IMR-90 (cell line): ENCODE data around the gene SCAF4. TPM values are rescaled to one million over a fixed set of nuclear protein-coding genes. Genes with fewer than 3 reads are reported as not detected.

Experiments used
- ATAC-seq: fragments of 200-7000 bp; cut with Tn5 transposase; 2 replicates; pipeline ENCODE4 v1.9.1; 2020; ENCODE audit warnings: low read depth, mild to moderate bottlenecking, moderate library complexity
- BruUV-seq: library from RNA; stranded (reverse); fragments of 400-500 nt; replicated peaks from 2 replicates; lab custom pipeline; 2021; lab: Mats Ljungman, UMichigan
- CTCF ChIA-PET: fragments of 300-600 bp; formaldehyde crosslinking; extraction: SDS; loops from one replicate; lab custom pipeline; 2021; ENCODE audit warnings: antibody characterized with exemption; lab: Yijun Ruan, JAX
- POLR2A ChIA-PET: fragments of 300-600 bp; sonication (Branson Sonifier 250); formaldehyde crosslinking; loops from one replicate; lab custom pipeline; 2022; ENCODE audit warnings: antibody characterized with exemption; ENCODE audit not compliant: unreplicated experiment; lab: Charles Lee
- DNase-seq: peaks from one replicate; pipeline ENCODE4 v3.0.0; 2013
- H2AFZ ChIP-seq: replicated peaks from 2 replicates; pipeline ENCODE3; 2013; ENCODE audit warnings: low read length, mild to moderate bottlenecking; ENCODE audit not compliant: poor library complexity
- H2AK5ac ChIP-seq: 2 replicates; pipeline ENCODE4 v1.6.1; 2013; ENCODE audit warnings: low read depth, low read length, inconsistent platforms
- H2AK9ac ChIP-seq: replicated peaks from 2 replicates; pipeline ENCODE3; 2013; ENCODE audit warnings: mild to moderate bottlenecking, low read depth, low read length, moderate library complexity; ENCODE audit not compliant: poor library complexity
- H2BK120ac ChIP-seq: 2 replicates; pipeline ENCODE4 v1.6.1; 2013; ENCODE audit warnings: low read depth, low read length, inconsistent platforms
- H2BK15ac ChIP-seq: 3 replicates; pipeline ENCODE4 v1.6.1; 2013; ENCODE audit warnings: low read depth, low read length, inconsistent platforms
- H2BK20ac ChIP-seq: 2 replicates; pipeline ENCODE4 v1.6.1; 2013; ENCODE audit warnings: low read depth, mild to moderate bottlenecking, inconsistent platforms, low read length, moderate library complexity
- H2BK5ac ChIP-seq: 2 replicates; pipeline ENCODE4 v1.6.1; 2013; ENCODE audit warnings: mild to moderate bottlenecking, low read depth, low read length, inconsistent platforms; ENCODE audit not compliant: poor library complexity, severe bottlenecking
- H3K14ac ChIP-seq: replicated peaks from 2 replicates; pipeline ENCODE4 v1.6.1; 2013; ENCODE audit warnings: low read depth, low read length, inconsistent platforms
- H3K18ac ChIP-seq: 2 replicates; pipeline ENCODE4 v1.6.1; 2013; ENCODE audit warnings: low read depth, low read length, control low read depth
- H3K23ac ChIP-seq: 2 replicates; pipeline ENCODE4 v1.6.1; 2013; ENCODE audit warnings: low read depth, low read length, inconsistent platforms
- H3K27ac ChIP-seq: 2 replicates; pipeline ENCODE4 v1.5.1; 2013; ENCODE audit warnings: mild to moderate bottlenecking, control low read depth, low read length; ENCODE audit not compliant: insufficient read depth
- H3K27me3 ChIP-seq: 2 replicates; pipeline ENCODE4 v1.6.1; 2013; ENCODE audit warnings: low read length; ENCODE audit not compliant: control insufficient read depth, insufficient read depth
- H3K36me3 ChIP-seq: 2 replicates; pipeline ENCODE4 v1.6.1; 2013; ENCODE audit warnings: low read length, mixed read lengths; ENCODE audit not compliant: control insufficient read depth, insufficient read depth
- H3K4ac ChIP-seq: 2 replicates; pipeline ENCODE4 v1.6.1; 2013; ENCODE audit warnings: low read depth, low read length, inconsistent platforms
- H3K4me1 ChIP-seq: 2 replicates; pipeline ENCODE4 v1.6.1; 2013; ENCODE audit warnings: low read length, mixed read lengths; ENCODE audit not compliant: control insufficient read depth, insufficient read depth
- H3K4me2 ChIP-seq: 2 replicates; pipeline ENCODE4 v1.6.1; 2013; ENCODE audit warnings: low read depth, mild to moderate bottlenecking, control low read depth, low read length, moderate library complexity
- H3K4me3 ChIP-seq: 2 replicates; pipeline ENCODE4 v1.5.1; 2013; ENCODE audit warnings: low read depth, mild to moderate bottlenecking, control low read depth, low read length, moderate library complexity; ENCODE audit not compliant: insufficient read depth
- H3K56ac ChIP-seq: 2 replicates; pipeline ENCODE4 v1.6.1; 2013; ENCODE audit warnings: low read length, inconsistent platforms; ENCODE audit not compliant: insufficient read depth; ENCODE audit errors: extremely low read depth
- H3K79me1 ChIP-seq, 2 experiments: 2 replicates each; pipeline ENCODE4 v1.6.1; 2013; ENCODE audit warnings: low read length in 2 of 2, inconsistent platforms in 1 of 2, low read depth in 1 of 2
- H3K9ac ChIP-seq: 2 replicates; pipeline ENCODE4 v1.6.1; 2013; ENCODE audit warnings: low read depth, low read length, control low read depth
- H3K9me1 ChIP-seq: 2 replicates; pipeline ENCODE4 v1.6.1; 2013; ENCODE audit warnings: low read length, inconsistent platforms; ENCODE audit not compliant: insufficient read depth
- H3K9me3 ChIP-seq: 2 replicates; pipeline ENCODE4 v1.6.1; 2013; ENCODE audit warnings: low read length; ENCODE audit not compliant: control insufficient read depth, insufficient read depth
- H4K20me1 ChIP-seq: 2 replicates; pipeline ENCODE4 v1.6.1; 2013; ENCODE audit warnings: low read length, inconsistent platforms; ENCODE audit not compliant: insufficient read depth
- H4K5ac ChIP-seq: 2 replicates; pipeline ENCODE4 v1.6.1; 2013; ENCODE audit warnings: mild to moderate bottlenecking, low read depth, low read length, control low read depth
- H4K8ac ChIP-seq, 2 experiments: 2 replicates each; pipeline ENCODE4 v1.6.1; 2013; ENCODE audit warnings: low read depth in 2 of 2, low read length in 2 of 2, control low read depth in 1 of 2, inconsistent platforms in 1 of 2
- H4K91ac ChIP-seq: 2 replicates; pipeline ENCODE4 v1.6.1; 2013; ENCODE audit warnings: low read depth, low read length, inconsistent platforms; ENCODE audit not compliant: insufficient read depth
- BHLHE40 ChIP-seq: fragments of 150-350 bp; IDR thresholded peaks from 2 replicates; pipeline ENCODE4 v1.6.1; 2016; ENCODE audit warnings: mild to moderate bottlenecking, low read depth, low read length
- CHD1 ChIP-seq: IDR thresholded peaks from 2 replicates; pipeline ENCODE4 v1.6.1; 2012; ENCODE audit warnings: low read depth, low read length, improper control_type of control experiment
- FOS ChIP-seq: fragments of 150-350 bp; IDR thresholded peaks from 2 replicates; pipeline ENCODE4 v1.6.1; 2016; ENCODE audit warnings: low read depth, low read length
- MAZ ChIP-seq: IDR thresholded peaks from 2 replicates; pipeline ENCODE4 v1.6.1; 2012; ENCODE audit warnings: low read depth, mild to moderate bottlenecking, low read length, improper control_type of control experiment, moderate library complexity, borderline replicate concordance
- MXI1 ChIP-seq: IDR thresholded peaks from 2 replicates; pipeline ENCODE4 v1.6.1; 2012; ENCODE audit warnings: low read depth, mild to moderate bottlenecking, low read length, moderate library complexity, borderline replicate concordance
- NFE2L2 ChIP-seq: fragments of 150-350 bp; IDR thresholded peaks from 2 replicates; pipeline ENCODE4 v1.6.1; 2016; ENCODE audit warnings: low read depth, mild to moderate bottlenecking, low read length
- POLR2A ChIP-seq: IDR thresholded peaks from 2 replicates; pipeline ENCODE4 v1.6.1; 2012; ENCODE audit warnings: mild to moderate bottlenecking, low read depth, low read length
- RAD21 ChIP-seq: IDR thresholded peaks from 2 replicates; pipeline ENCODE4 v1.6.1; 2012; ENCODE audit warnings: low read length, improper control_type of control experiment
- RCOR1 ChIP-seq: IDR thresholded peaks from 2 replicates; pipeline ENCODE4 v1.6.1; 2012; ENCODE audit warnings: mild to moderate bottlenecking, low read length, improper control_type of control experiment; ENCODE audit not compliant: insufficient replicate concordance
- RFX5 ChIP-seq: IDR thresholded peaks from 2 replicates; pipeline ENCODE4 v1.8.0; 2012; ENCODE audit warnings: low read depth, mild to moderate bottlenecking, low read length, moderate library complexity
- SMC3 ChIP-seq: fragments of 150-350 bp; IDR thresholded peaks from 2 replicates; pipeline ENCODE4 v1.6.1; 2016; ENCODE audit warnings: low read depth, mild to moderate bottlenecking, antibody characterized with exemption, low read length, moderate library complexity
- WGBS, 2 experiments: methylation state at CpG; one replicate each; pipeline versions ENCODE4 v1.1.5 to v1.1.7; 2013; ENCODE audit warnings: missing lambda C conversion rate in 2 of 2; ENCODE audit not compliant: insufficient read length in 1 of 2; ENCODE audit errors: extremely low coverage in 2 of 2; 5-methylcytosine and 5-hydroxymethylcytosine counted together
- dilution Hi-C: fragments of 300-500 bp; cut with HindIII; formaldehyde crosslinking; loops from one replicate; pipeline ENCODE4 v1.14.3; 2018; ENCODE audit warnings: low sequenced_read_pairs; ENCODE audit not compliant: unreplicated experiment
- in situ Hi-C: fragments of 300-500 bp; cut with MboI; formaldehyde crosslinking; loops from 3 replicates; pipeline ENCODE4 v1.14.3; 2019; ENCODE audit warnings: low sequenced_read_pairs, inconsistent platforms, mixed read lengths
- intact Hi-C: fragments of 100-400 bp; cut with micrococcal nuclease; formaldehyde crosslinking; loops from 2 replicates; pipeline ENCODE4 v1.10.0; 2022
- polyA plus RNA-seq, 3 experiments: library from polyadenylated mRNA; depleted of rRNA; stranded (reverse); fragments of >200 nt; gene quantifications; 2 replicates each; pipeline ENCODE4 v1.2.3, GENCODE V29; 2012; ENCODE audit warnings: low replicate concordance in 1 of 3
- total RNA-seq: library from RNA; depleted of rRNA; stranded (reverse); fragments of >200 nt; gene quantifications from 2 replicates; pipeline ENCODE4 v1.2.3, GENCODE V29; 2012
- TF ChIP-seq, protein P1 (sequence below): fragments of 150-350 bp; IDR thresholded peaks from 2 replicates; pipeline ENCODE4 v1.6.1; 2017; ENCODE audit warnings: mild to moderate bottlenecking, antibody characterized with exemption, low read length, low read depth
- TF ChIP-seq, protein P2 (sequence below): conservative IDR thresholded peaks from 2 replicates; pipeline ENCODE4 v1.5.1; 2012; ENCODE audit warnings: mild to moderate bottlenecking, low read depth, low read length, improper control_type of control experiment
- TF ChIP-seq, protein P3 (sequence below): fragments of 150-350 bp; IDR thresholded peaks from 2 replicates; pipeline ENCODE4 v1.6.1; 2016; ENCODE audit warnings: low read depth, mild to moderate bottlenecking, low read length, moderate library complexity, borderline replicate concordance

The SCAF4 gene
- total and polyA plus RNA-seq, 2 of the 4 experiments (the other 2 are of a cell fraction), result 2.7 to 12.1 TPM

DNA sequence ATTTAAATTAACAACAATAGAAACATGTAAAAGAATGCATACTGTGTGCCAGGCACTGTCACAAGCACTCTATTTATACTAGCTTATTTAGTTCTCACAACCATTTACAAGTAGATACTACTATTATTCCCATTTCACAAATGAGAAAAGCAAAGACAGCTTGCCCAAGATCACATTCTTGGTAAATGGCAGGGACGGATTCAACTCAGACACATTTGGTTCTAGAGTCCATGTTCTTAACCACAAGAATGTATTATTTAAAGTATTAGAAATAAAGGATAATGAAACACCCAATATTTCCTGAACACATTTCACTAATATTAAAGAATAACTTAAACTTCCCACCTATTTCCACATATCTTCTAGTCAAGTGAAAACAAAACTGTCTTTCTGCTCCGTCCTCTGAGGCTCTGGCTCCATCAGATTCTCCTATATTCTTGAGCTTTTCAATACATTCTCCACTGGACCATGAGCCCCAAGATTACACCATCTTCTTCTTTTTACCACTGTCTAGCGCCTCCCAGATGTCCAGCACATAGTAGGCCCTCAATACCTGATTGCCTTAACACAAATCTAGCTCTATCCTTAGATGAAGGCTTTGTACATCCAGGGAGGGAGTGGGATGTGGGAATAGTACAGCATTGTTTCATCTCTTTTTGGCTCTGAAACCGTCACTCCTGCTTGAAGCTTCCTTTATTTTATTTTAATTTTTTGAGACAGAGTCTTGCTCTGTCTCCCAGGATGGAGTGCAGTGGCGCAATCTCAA, 43.1 kb downstream of the SCAF4 start:
- POLR2A ChIA-PET, result no interaction called here
- H3K27me3 ChIP-seq, result no peaks in the 10 kb centered on the region
- TF ChIP-seq, protein P1, sequence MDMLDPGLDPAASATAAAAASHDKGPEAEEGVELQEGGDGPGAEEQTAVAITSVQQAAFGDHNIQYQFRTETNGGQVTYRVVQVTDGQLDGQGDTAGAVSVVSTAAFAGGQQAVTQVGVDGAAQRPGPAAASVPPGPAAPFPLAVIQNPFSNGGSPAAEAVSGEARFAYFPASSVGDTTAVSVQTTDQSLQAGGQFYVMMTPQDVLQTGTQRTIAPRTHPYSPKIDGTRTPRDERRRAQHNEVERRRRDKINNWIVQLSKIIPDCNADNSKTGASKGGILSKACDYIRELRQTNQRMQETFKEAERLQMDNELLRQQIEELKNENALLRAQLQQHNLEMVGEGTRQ, result no peak
- no peak for TF ChIP-seq RAD21
- TF ChIP-seq POLR2A, result no peak
- no peak for TF ChIP-seq CHD1
- no peak for TF ChIP-seq NFE2L2
- TF ChIP-seq, protein P2, sequence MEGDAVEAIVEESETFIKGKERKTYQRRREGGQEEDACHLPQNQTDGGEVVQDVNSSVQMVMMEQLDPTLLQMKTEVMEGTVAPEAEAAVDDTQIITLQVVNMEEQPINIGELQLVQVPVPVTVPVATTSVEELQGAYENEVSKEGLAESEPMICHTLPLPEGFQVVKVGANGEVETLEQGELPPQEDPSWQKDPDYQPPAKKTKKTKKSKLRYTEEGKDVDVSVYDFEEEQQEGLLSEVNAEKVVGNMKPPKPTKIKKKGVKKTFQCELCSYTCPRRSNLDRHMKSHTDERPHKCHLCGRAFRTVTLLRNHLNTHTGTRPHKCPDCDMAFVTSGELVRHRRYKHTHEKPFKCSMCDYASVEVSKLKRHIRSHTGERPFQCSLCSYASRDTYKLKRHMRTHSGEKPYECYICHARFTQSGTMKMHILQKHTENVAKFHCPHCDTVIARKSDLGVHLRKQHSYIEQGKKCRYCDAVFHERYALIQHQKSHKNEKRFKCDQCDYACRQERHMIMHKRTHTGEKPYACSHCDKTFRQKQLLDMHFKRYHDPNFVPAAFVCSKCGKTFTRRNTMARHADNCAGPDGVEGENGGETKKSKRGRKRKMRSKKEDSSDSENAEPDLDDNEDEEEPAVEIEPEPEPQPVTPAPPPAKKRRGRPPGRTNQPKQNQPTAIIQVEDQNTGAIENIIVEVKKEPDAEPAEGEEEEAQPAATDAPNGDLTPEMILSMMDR, result no peak
- TF ChIP-seq MXI1, result no peak
- TF ChIP-seq MAZ, result no peak
- no peak for TF ChIP-seq BHLHE40
- no peak for TF ChIP-seq RFX5
- TF ChIP-seq, protein P3, sequence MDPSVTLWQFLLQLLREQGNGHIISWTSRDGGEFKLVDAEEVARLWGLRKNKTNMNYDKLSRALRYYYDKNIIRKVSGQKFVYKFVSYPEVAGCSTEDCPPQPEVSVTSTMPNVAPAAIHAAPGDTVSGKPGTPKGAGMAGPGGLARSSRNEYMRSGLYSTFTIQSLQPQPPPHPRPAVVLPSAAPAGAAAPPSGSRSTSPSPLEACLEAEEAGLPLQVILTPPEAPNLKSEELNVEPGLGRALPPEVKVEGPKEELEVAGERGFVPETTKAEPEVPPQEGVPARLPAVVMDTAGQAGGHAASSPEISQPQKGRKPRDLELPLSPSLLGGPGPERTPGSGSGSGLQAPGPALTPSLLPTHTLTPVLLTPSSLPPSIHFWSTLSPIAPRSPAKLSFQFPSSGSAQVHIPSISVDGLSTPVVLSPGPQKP, result no peak
- no peak for TF ChIP-seq RCOR1
- TF ChIP-seq SMC3, result no peak
- no peak for TF ChIP-seq FOS

More for the DNA sequence above, 43.1 kb downstream of the SCAF4 start:
- H3K27ac ChIP-seq, result peak overlapping the region; percentile 93; the same call in 1 of the 2 replicates
- no peak overlapping the region for H2BK20ac ChIP-seq
- no peak overlapping the region for H3K4ac ChIP-seq
- peak overlapping the region; percentile 50; the same call in 1 of the 2 replicates for H4K5ac ChIP-seq
- peaks cover 6% of the 10 kb centered on the region for H3K9me1 ChIP-seq
- no CpG with 5 or more reads among the region's 5 CpGs for WGBS, 2 experiments
- H2BK120ac ChIP-seq, result no peak overlapping the region
- peaks cover 17 to 32% of the 10 kb centered on the region in 2 experiments for H3K79me1 ChIP-seq
- H2BK15ac ChIP-seq, result no peak overlapping the region
- CTCF ChIA-PET, result interaction anchor here (0.5 to 0.7 kb wide), 4 partner anchors 16 to 918 kb away, joined by 3 to 6 read pairs (median 4); no protein-coding TSS in a partner anchor
- no TSS peak for BruUV-seq
- H3K9me3 ChIP-seq, result no peaks in the 10 kb centered on the region
- H3K4me3 ChIP-seq, result no peak overlapping the region
- H3K4me1 ChIP-seq, result peaks cover 4% of the 10 kb centered on the region
- no peak overlapping the region for H3K56ac ChIP-seq
- H2AK5ac ChIP-seq, result no peak overlapping the region
- intact Hi-C loops, result no loop called here
- no peak overlapping the region for H2AK9ac ChIP-seq
- peaks cover 59% of the 10 kb centered on the region for H3K36me3 ChIP-seq
- DNase-seq (peak; percentile 24), ATAC-seq (peak; percentile 54)
- no peak overlapping the region for H4K8ac ChIP-seq
- no peak overlapping the region for H3K14ac ChIP-seq
- H2BK5ac ChIP-seq, result peak overlapping the region; percentile 84
- peak overlapping the region; percentile 87 for H3K18ac ChIP-seq
- peaks cover 5% of the 10 kb centered on the region; the same call in 1 of the 2 replicates for H4K20me1 ChIP-seq
- no peak overlapping the region for H3K9ac ChIP-seq
- dilution Hi-C loops, result no loop called here
- H3K4me2 ChIP-seq, result peak overlapping the region; percentile 54; the same call in 1 of the 2 replicates
- in situ Hi-C loops, result no loop called here
- peak overlapping the region; percentile 66; the same call in 1 of the 2 replicates for H3K23ac ChIP-seq
- no peak overlapping the region for H2AFZ ChIP-seq
- H4K91ac ChIP-seq, result 0 out of 2 replicates have a peak overlapping the region, but pooled peaks have one; percentile 33
